SK-N-MC (cell line): ENCODE data around the gene SLC25A14.
A peak's percentile ranks its signal among the peaks of the same experiment; 100 is the strongest.
"Not testable (repeated sequence)": the region's sequence is repeated elsewhere in the genome, so short reads cannot be mapped to it uniquely, and the experiment has no call there.

Source experiments
- DNase-seq: peaks from one replicate; pipeline ENCODE4 v3.0.0-alpha.2; 2011; ENCODE audit warnings: low read depth, low spot score
- H3K27ac ChIP-seq: fragments of 200-600 bp; sonication (generic); 2 replicates; pipeline ENCODE4 v1.5.1; 2016; ENCODE audit warnings: mixed run types
- H3K36me3 ChIP-seq: fragments of 200-600 bp; sonication (generic); 2 replicates; pipeline ENCODE4 v1.6.1; 2017; ENCODE audit warnings: antibody characterized with exemption, low read length, mixed read lengths; ENCODE audit not compliant: insufficient read depth
- H3K4me3 ChIP-seq: fragments of 200-600 bp; sonication (generic); 2 replicates; pipeline ENCODE4 v1.5.1; 2016
- H3K9ac ChIP-seq: fragments of 200-600 bp; sonication (generic); 2 replicates; pipeline ENCODE4 v1.8.0; 2017; ENCODE audit warnings: mixed run types, mixed read lengths; ENCODE audit not compliant: insufficient read length
- H3K9me3 ChIP-seq: fragments of 200-600 bp; sonication (generic); 2 replicates; pipeline ENCODE4 v1.6.1; 2017; ENCODE audit warnings: low read depth, mild to moderate bottlenecking, antibody characterized with exemption, low read length, moderate library complexity, mixed read lengths
- EZH2 ChIP-seq: fragments of 200-600 bp; sonication (generic); IDR thresholded peaks from one replicate; pipeline ENCODE4 v1.6.1; 2017; ENCODE audit warnings: antibody characterized with exemption
- FOXP2 ChIP-seq: optimal IDR thresholded peaks from 2 replicates; pipeline ENCODE3; 2011; ENCODE audit warnings: mild to moderate bottlenecking, moderate library complexity; ENCODE audit not compliant: insufficient read depth; ENCODE audit errors: extremely low read length, control extremely low read depth
- POLR2AphosphoS5 ChIP-seq: IDR thresholded peaks from 2 replicates; pipeline ENCODE4 v1.6.1; 2012; ENCODE audit warnings: mild to moderate bottlenecking, low read depth, low read length, borderline replicate concordance

Gene SLC25A14

DNA sequence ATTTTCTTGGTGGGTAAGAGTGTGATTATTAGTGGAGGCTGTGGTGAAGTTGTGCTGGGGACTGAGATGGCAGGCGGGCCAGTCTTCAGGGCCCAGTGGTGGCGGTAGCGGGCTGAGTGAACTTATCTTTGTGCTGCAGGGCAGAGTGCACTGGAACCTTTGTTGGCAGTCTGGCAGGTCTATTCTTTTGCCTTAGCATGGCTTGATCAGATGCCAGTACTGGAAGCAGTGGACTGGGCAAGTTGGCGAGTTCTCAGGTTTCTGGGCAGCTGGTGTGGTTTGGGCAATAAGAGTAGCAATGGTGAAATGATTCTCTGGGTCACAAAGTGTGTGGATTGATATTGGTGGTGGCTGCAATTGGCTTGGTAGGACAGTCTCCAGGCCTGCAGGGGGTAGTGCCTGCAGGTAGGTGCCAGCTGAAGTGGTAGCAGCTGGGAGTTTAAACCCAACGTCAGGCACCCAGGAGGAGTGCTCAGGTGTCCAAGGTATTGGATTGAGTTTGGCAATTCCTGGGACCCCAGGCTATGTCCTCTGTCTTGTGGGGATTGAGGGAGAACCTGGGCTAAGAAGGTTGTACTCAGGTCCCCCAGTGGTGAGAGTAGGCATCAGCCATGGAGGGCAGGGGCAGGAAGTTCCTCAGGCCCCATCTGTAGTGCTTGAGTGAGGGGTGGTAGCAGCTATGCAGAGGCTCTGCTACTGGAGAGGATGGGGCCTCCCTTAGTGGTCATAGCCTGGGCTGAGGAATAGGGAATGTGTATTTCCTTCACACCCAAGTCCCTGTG is 34.9 kb upstream of the SLC25A14 start:
- no peaks in the 10 kb centered on the region for H3K9me3 ChIP-seq
- DNase-seq: no peak
- no peak overlapping the region for H3K27ac ChIP-seq
- TF ChIP-seq POLR2AphosphoS5 (no peak), EZH2 (no peak), FOXP2 (no peak)
- H3K4me3 ChIP-seq: no peak overlapping the region
- no peak overlapping the region for H3K9ac ChIP-seq
- no peaks in the 10 kb centered on the region for H3K36me3 ChIP-seq

DNA sequence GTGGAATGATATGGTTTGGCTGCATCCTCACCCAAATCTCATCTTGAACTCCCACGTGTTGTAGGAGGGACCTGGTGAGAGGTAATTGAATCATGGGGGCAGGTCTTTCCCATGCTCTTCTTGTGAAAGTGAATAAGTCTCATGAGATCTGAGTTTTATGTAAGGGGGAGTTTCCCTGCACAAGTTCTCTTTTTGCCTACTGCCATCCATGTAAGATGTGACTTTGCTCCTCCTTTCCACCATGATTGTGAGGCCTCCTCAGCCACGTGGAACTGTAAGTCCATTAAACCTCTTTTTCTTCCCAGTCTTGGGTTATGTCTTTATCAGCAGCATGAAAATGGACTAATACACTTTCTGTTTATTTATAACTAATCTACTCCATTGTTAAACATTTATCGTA is 19.8 kb upstream of the SLC25A14 start:
- H3K9me3 ChIP-seq, DNase-seq, H3K36me3 ChIP-seq, H3K27ac ChIP-seq, H3K9ac ChIP-seq, H3K4me3 ChIP-seq: not testable (repeated sequence)

DNA sequence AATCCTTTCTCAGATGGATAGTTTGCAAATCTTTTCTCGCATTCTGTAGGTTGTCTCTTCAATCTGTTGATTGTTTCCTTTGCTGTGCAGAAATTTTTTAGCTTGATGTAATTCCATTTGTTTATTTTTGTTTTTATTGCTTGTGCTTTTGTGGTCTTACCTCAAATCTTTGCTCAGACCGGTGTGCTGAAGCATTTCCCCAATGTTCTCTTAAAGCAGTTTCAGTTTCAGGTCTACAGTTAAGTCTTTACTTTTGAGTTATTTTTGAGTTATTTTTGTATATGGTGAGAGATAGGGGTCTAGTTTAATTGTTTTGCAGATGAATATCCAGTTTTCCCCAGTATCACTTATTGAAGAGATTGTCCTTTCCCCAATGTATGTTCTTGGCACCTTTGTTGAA is 18.2 kb upstream of the SLC25A14 start:
- Histone ChIP-seq H3K36me3 (no peaks in the 10 kb centered on the region), H3K9ac (no peak overlapping the region), H3K4me3 (no peak overlapping the region), H3K9me3 (no peaks in the 10 kb centered on the region), H3K27ac (no peak overlapping the region)
- TF ChIP-seq POLR2AphosphoS5 (no peak), FOXP2 (no peak), EZH2 (no peak)
- no peak for DNase-seq

- Histone ChIP-seq H3K9me3 (no peaks in the 10 kb centered on the region), H3K36me3 (no peaks in the 10 kb centered on the region), H3K27ac (no peak overlapping the region), H3K4me3 (no peak overlapping the region), H3K9ac (no peak overlapping the region)
- no peak for DNase-seq
- TF ChIP-seq FOXP2 (no peak), POLR2AphosphoS5 (no peak), EZH2 (no peak)
These were observed 9.6 kb upstream of the SLC25A14 start for GRCh38 chrX:130330146-130330545.

- no peaks in the 10 kb centered on the region for H3K9me3 ChIP-seq
- H3K4me3 ChIP-seq: no peak overlapping the region
- no peak for DNase-seq
- no peaks in the 10 kb centered on the region for H3K36me3 ChIP-seq
- no peak overlapping the region for H3K9ac ChIP-seq
- TF ChIP-seq POLR2AphosphoS5: no peak
- no peak for TF ChIP-seq EZH2
- no peak for TF ChIP-seq FOXP2
- no peak overlapping the region for H3K27ac ChIP-seq
These were observed 9.0 kb upstream of the SLC25A14 start for GRCh38 chrX:130330706-130331105.

GRCh38 chrX:130336531-130336930 is 3.2 kb upstream of the SLC25A14 start:
- DNase-seq: no peak
- no peak overlapping the region for H3K27ac ChIP-seq
- H3K36me3 ChIP-seq: no peaks in the 10 kb centered on the region
- no peak overlapping the region for H3K9ac ChIP-seq
- TF ChIP-seq FOXP2 (no peak), POLR2AphosphoS5 (no peak), EZH2 (no peak)
- H3K4me3 ChIP-seq: no peak overlapping the region
- H3K9me3 ChIP-seq: no peaks in the 10 kb centered on the region

- not testable (repeated sequence) for H3K27ac ChIP-seq, H3K4me3 ChIP-seq, H3K9ac ChIP-seq, H3K9me3 ChIP-seq, H3K36me3 ChIP-seq, DNase-seq
These were observed 850 bp upstream of the SLC25A14 start for GRCh38 chrX:130338869-130339268.

DNA sequence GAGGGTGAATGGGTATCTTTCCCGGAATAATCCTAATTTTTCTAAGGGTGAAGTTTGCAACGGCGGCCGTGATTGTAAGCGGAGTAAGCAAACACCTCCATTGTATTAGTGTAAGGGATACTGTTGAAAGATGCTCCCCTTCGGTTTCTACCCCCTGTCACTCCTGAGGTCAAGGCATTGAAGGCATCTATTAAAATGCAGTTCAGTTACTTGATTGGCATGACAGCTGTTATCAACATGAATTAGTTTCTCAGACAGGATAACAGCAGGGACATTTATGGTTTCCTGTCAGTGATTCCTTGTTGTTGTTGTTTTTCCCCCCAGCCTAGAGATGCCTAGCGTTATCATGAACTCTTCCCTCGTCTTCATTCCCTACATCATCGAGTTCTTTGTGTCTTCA is 552 bp downstream of the SLC25A14 start:
- TF ChIP-seq EZH2 (no peak), FOXP2 (no peak)
- H3K4me3 ChIP-seq: peak overlapping the region; percentile 86
- no peak overlapping the region for H3K27ac ChIP-seq
- no peaks in the 10 kb centered on the region for H3K9me3 ChIP-seq
- no peak for DNase-seq
- no peaks in the 10 kb centered on the region for H3K36me3 ChIP-seq
- H3K9ac ChIP-seq: peak overlapping the region; percentile 76

GRCh38 chrX:130343411-130343810 is 3.7 kb downstream of the SLC25A14 start:
- no peak overlapping the region for H3K27ac ChIP-seq
- DNase-seq: no peak
- H3K9me3 ChIP-seq: no peaks in the 10 kb centered on the region
- TF ChIP-seq EZH2 (no peak), POLR2AphosphoS5 (no peak), FOXP2 (no peak)
- no peak overlapping the region for H3K9ac ChIP-seq
- H3K36me3 ChIP-seq: no peaks in the 10 kb centered on the region
- no peak overlapping the region for H3K4me3 ChIP-seq
